NCI-H146 treated with DMSO at 0.1 percent for 48 hours (cell line): ENCODE measurements around the gene C15orf39.
"Not testable (repeated sequence)": the region's sequence is repeated elsewhere in the genome, so short reads cannot be mapped to it uniquely, and the experiment has no call there.

Experiments
- DNase-seq: peaks from one replicate; lab custom pipeline; 2025; ENCODE audit not compliant: unreplicated experiment; lab: John Stamatoyannopoulos, UW

Gene C15orf39

DNA sequence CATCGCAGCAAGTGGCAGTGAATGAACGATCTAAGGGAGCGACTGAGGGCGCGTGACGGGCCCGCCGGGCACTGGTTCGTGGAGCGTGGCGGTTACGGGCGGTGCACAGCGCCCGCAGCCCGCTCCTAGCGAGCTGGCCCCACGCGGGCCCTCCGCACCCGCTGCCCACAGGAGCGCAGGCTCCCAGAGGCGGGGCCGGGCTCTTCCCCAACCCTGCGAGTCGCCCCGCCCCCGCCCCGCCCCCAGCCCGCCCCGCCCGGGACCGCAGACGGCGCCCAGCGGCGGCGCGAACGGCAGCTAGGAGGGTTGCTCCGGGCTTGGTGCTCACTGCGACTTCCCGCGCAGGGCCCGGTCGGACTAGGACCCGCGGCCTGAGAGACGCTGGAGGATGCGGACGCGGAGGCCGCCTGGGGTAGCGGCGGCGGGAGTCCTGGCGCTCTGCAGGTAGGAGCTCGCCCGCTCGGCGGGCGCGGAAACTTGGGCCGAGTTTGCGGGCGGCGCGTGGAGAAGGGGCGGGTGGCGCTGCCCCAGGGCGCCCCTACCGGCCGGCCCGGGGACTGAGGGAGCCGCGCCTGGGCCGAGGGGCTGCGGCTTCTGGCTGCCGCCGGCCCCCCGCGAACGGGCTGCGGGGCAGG, at the start of gene C15orf39:
TSS of gene C15orf39 (plus strand) at position 267 of the 635 bp plus-strand sequence. CDS start 4,167 bp downstream, outside the sequence.
- no peak for DNase-seq

DNA sequence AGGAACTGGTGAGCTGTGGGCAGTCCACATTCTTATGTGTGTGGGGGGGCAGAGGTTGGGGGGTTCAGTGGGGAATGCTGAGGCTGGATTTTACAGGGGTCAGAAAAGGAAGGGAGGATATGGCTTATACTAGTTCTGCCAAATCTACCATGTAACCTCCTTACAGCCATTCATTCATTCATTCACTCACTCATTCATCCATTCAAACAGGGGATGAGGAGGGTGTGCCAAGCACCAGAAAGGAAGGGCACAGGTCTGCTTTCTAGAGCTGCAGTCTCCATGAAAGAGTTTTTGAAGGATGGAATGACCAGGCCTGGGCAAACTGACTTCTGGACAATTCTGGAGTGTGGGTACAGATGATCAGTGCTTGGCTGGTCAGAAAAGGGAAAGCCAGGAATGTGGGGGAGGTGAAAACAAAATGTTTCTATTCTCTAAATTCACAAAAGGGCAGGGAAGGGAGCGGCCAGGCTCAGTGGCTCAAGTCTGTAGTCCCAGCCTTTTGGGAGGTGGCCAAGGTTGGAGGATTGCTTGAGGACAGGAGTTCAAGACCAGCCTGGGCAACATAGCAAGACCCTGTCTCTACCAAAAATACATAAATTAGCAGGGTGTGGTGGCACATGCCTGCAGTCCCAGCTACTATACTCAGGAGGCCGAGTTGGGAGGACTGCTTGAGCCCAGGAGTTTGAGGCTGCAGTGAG, 49.2 kb upstream of the C15orf39 start:
- no peak for DNase-seq

GRCh38 chr15:75153087-75153486, 48.6 kb upstream of the C15orf39 start:
- no peak for DNase-seq

DNA sequence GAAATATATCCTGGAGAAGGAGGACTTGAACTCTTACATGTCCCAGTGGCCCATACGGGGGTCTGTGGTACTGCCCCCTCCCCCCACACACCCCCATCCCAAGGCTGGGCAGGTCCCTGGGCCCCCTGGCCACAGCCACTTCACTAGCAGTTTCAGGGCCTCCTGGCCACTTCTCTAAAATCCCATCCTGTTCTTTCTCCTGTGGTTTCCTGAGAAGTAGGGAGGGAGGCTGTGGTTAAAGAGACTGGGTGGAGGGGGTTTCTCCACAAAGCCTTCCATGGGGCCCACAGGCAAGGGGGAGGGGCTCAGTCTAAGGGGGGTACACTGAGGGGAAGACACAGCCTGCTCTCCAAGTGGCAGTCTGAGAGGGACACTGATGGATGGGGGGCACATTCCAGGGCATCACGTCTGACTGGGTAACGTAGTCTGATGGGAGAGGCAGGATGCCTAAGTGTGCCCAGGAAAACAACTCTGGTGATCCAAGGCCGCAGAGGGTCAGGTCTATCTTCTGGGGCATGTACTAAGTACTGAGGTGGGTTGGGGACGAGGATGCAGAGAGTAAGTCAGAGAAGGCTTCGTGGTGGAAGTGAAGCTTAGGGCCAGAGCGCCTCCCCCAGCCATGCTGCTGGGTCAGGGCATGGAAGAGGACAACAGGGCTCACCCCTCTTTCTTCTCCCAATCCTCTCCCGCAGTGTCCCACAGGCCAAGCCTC, 48.0 kb upstream of the C15orf39 start:
- DNase-seq = no peak

DNA sequence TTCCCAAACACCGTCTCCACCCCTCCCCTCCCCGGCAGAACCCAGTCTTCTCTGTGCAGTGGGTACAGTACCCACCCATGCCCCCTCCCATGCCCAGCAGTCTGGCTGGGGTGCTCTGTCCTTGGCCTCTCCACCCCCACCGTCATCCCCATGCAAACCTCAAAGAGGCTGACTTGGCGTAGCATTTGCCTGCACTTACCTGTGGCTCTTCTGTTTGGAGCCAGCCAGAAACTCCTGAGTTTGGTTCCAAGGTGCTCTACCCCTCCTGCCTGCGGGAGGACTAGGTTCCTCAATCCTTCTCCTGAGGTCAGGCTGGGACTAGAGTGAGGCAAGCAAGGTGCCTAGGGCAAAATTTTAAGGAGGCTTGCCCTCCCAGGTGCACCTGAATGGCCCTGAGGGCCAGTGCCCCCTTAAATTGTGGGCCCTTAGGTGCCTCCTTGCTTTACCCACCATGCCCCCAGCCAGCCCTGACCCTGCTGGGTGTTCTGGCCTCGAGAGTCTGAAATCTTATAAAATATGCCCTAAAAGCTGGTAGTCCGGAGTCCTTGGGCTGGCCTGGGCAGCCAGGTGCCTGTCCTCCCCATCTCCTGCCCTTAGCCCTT, 47.1 kb upstream of the C15orf39 start:
- DNase-seq = no peak

- no peak for DNase-seq
These were observed 45.1 kb upstream of the C15orf39 start for GRCh38 chr15:75156326-75157215.

DNA sequence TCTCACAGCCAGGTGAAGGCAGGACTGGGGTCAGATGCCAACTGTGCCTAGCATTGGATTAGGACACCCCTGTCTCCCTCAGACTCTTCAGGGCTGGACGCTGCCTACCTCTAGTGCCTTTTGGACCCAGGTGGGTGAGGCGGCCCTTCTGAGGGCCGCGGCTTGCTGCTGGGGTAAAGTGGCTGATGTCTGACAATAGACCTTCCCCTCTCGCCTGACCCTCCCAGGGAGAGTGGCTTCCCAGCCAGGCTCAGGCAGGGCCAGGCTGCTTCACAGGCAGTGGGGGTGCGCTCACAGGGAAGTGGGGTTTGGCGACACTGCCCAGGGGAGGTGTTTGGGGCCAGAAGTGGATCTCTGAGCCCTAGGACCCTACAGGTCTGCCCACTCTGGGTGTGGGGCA, 43.3 kb upstream of the C15orf39 start:
- no peak for DNase-seq

GRCh38 chr15:75159244-75159643, 42.4 kb upstream of the C15orf39 start:
- no peak for DNase-seq

DNA sequence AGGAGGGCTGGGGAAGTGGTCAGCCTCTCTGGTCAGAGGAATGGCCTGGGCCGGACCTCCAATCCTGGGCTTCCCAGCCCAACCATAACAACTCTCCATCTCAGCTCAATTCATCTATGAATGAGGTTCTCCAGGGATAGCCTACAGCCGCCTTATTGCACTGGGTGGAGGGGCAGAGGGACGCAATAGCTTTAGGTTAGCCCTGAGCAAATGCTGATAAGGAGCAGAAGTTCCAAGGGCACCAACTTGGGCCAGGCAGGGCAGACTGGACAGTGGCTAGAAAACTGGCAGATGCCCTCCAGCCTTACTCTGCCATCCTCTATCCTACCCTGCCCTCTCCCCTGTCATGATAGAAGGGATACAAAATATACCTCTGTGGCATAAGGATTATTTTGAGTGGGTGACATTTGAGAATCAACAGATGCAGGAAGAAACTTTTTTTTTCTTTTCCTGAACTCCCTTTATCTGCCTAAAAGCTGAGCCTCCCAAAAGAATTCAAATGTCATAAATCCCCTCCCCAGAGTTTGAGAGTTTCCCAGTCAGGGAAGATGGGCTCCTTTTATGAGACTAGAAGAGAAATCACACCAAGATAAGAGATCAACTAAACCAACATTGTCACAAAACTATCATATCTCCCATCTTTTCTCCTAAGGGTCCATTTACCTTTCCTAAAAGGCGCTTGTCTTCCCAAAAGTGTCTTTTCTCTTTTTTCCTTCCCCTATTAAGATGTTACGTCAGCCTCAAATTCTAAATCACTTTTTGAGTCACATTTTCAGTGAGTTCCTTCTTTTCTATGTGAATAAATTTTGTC, 40.4 kb upstream of the C15orf39 start:
- DNase-seq = no peak

GRCh38 chr15:75161917-75162414, 39.7 kb upstream of the C15orf39 start:
- DNase-seq = no peak

GRCh38 chr15:75163150-75163564, 38.5 kb upstream of the C15orf39 start:
- DNase-seq = no peak

GRCh38 chr15:75164625-75165350, 36.9 kb upstream of the C15orf39 start:
- no peak for DNase-seq

DNA sequence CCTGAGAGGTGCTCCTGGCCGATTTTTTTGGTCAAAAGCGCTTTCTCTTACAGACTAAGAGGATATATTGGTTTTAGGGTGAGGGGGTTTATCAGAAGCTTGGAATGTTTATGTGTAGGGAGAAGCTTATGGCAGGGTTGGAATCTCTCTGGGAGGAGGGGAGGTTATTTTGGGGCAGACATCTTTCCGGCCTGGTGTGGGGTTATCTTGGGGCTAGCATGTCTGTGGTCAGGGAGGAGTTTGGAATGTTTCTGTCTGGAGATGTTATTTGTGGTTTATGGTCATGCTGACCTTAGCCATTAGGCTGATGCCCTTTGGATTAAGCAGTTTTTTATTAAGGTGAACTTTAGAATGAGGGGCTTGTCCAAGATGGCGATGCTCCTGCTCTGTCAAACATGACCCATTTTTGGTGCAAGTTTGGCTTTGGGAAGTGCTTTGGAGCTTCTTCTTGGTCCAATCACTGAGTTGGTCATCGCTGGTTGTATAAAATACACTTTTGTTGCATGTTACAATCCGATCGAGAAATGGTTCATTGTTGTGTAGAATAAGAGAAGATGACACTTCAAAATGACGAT, 35.1 kb upstream of the C15orf39 start:
- DNase-seq = not testable (repeated sequence)

- DNase-seq = no peak
These were observed 33.9 kb upstream of the C15orf39 start for GRCh38 chr15:75167588-75168350.

DNA sequence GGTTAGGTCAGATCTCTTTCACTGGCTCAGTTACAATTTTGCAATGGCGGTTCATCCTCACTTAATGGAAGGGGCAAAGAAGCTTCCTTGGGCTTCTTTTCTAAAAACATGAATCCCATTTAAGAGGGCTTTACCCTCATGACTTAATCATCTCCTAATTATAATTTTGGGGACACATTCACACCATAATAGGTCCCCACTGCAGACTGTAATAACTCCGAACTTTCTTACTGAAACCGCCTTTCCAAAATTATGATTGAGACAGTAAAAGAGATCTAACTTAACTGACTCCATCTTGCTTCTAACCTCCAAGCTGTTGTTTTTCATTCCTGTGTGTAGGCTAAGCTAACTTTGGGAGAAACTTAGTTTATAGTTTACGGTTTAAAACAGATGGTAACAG, 33.3 kb upstream of the C15orf39 start:
- no peak for DNase-seq

- DNase-seq = no peak
These were observed 31.5 kb upstream of the C15orf39 start for GRCh38 chr15:75170203-75170602.

DNA sequence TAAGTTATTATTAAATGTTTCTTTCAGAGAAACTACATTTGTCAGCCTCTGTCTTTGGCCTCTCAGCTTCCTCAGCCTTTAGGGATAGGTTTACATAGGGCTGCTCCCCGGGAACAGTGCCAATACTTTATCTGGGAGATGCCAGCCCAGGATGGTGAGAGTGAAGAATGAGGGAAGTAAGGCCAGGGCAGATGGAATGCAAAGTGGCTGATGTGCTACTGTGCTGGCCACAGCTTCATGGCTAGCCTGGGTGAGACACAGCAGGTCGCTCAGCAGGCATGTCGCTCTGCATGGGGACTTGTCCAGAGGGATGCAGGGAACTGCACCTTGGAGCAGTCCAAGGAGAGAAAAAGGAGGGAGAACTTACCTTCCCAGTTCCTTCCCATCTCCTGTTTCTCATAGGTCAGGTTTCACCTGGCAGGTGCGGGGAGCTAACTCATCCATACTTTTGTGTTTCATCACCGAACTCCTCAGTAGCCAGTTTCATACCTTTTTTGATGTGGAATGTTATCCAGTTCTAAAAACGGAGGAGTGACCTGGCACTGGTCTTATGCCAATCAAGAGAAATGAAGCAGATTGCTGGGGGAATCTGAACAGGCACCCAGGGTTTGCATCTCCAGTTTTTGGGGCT, 30.9 kb upstream of the C15orf39 start:
- no peak for DNase-seq
